Measurements from ENCODE around the gene PANX2. TPM values are rescaled to one million over a fixed set of nuclear protein-coding genes. Genes with fewer than 3 reads are reported as not detected.

The PANX2 gene
- total and polyA plus RNA-seq, 2 of the 13 experiments (the other 11 are each of a cell fraction or from before 2014, with no cell fraction given): 0.15 to 1.1 TPM

DNA sequence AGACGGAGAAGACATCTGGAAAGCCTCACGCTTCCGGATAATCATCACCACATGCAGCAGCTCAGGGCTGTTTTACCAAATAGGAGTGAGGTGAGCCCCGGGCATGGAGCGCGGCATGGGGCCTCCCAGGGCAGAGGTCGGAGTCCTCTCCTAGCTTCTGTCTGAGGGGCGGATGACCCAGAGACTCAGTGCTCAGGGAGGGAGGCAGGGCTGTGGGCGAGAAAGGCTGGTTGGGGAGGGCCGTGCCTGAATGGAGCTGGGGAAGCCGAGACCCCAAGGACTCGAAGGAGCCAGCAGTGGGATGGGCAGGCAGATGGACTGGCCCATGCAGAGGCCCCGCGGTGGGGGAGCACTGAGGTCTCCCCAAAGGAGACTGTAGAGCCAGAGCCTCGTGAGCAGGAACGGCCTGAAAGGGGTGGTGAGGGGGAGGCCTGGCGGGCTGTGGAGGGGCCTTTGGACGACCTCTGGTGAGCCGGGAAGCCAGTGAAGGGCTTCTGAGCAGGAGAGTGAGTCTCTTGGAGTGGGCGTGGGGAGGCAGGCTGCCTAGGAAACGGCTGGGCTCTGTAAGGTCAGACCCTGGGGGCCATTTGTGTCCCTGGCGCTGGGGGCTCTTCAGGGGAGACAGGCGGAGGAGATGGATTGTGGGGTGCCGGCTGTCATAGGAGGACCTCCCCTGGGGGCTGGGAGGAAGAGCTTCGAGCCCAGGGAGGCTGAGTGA is 24.7 kb upstream of the PANX2 start (continued):
- peak; percentile 30 for TF ChIP-seq ZNF781 (CRISPR knock-in tag; IDR thresholded peaks at IDR 0.05; ENCODE audit: borderline replicate concordance, not compliant biosample characterization)
- TF ChIP-seq ZNF292 (CRISPR knock-in tag; IDR thresholded peaks at IDR 0.05; ENCODE audit: borderline replicate concordance, low read depth): peak; percentile 8; the same call in 1 of the 2 replicates
- TF ChIP-seq ZNF343 (CRISPR knock-in tag; IDR thresholded peaks at IDR 0.05): 0 out of 2 replicates have a peak, but pooled peaks have one; percentile 53
- no peak for TF ChIP-seq ZNF839 (CRISPR knock-in tag; IDR thresholded peaks at IDR 0.05; ENCODE audit: borderline replicate concordance)
- no peak for TF ChIP-seq ZNF773 (CRISPR knock-in tag; IDR thresholded peaks at IDR 0.05; ENCODE audit: borderline replicate concordance)
- no peak for TF ChIP-seq ZNF33A (CRISPR knock-in tag; IDR thresholded peaks at IDR 0.05; ENCODE audit: borderline replicate concordance)
- no peak for TF ChIP-seq ZNF496 (CRISPR knock-in tag; IDR thresholded peaks at IDR 0.05; ENCODE audit: insufficient replicate concordance)
- TF ChIP-seq SP140L (CRISPR knock-in tag; IDR thresholded peaks at IDR 0.05; ENCODE audit: borderline replicate concordance): no peak
- TF ChIP-seq, protein P1, sequence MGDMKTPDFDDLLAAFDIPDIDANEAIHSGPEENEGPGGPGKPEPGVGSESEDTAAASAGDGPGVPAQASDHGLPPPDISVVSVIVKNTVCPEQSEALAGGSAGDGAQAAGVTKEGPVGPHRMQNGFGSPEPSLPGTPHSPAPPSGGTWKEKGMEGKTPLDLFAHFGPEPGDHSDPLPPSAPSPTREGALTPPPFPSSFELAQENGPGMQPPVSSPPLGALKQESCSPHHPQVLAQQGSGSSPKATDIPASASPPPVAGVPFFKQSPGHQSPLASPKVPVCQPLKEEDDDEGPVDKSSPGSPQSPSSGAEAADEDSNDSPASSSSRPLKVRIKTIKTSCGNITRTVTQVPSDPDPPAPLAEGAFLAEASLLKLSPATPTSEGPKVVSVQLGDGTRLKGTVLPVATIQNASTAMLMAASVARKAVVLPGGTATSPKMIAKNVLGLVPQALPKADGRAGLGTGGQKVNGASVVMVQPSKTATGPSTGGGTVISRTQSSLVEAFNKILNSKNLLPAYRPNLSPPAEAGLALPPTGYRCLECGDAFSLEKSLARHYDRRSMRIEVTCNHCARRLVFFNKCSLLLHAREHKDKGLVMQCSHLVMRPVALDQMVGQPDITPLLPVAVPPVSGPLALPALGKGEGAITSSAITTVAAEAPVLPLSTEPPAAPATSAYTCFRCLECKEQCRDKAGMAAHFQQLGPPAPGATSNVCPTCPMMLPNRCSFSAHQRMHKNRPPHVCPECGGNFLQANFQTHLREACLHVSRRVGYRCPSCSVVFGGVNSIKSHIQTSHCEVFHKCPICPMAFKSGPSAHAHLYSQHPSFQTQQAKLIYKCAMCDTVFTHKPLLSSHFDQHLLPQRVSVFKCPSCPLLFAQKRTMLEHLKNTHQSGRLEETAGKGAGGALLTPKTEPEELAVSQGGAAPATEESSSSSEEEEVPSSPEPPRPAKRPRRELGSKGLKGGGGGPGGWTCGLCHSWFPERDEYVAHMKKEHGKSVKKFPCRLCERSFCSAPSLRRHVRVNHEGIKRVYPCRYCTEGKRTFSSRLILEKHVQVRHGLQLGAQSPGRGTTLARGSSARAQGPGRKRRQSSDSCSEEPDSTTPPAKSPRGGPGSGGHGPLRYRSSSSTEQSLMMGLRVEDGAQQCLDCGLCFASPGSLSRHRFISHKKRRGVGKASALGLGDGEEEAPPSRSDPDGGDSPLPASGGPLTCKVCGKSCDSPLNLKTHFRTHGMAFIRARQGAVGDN (CRISPR knock-in tag; IDR thresholded peaks at IDR 0.05): peak; percentile 83
- TF ChIP-seq, protein P2, sequence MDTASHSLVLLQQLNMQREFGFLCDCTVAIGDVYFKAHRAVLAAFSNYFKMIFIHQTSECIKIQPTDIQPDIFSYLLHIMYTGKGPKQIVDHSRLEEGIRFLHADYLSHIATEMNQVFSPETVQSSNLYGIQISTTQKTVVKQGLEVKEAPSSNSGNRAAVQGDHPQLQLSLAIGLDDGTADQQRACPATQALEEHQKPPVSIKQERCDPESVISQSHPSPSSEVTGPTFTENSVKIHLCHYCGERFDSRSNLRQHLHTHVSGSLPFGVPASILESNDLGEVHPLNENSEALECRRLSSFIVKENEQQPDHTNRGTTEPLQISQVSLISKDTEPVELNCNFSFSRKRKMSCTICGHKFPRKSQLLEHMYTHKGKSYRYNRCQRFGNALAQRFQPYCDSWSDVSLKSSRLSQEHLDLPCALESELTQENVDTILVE (CRISPR knock-in tag; IDR thresholded peaks at IDR 0.05): 0 out of 2 replicates have a peak, but pooled peaks have one; percentile 41
- no peak for TF ChIP-seq SMC3 (IDR thresholded peaks at IDR 0.05; ENCODE audit: low read length)
- TF ChIP-seq, protein P3, sequence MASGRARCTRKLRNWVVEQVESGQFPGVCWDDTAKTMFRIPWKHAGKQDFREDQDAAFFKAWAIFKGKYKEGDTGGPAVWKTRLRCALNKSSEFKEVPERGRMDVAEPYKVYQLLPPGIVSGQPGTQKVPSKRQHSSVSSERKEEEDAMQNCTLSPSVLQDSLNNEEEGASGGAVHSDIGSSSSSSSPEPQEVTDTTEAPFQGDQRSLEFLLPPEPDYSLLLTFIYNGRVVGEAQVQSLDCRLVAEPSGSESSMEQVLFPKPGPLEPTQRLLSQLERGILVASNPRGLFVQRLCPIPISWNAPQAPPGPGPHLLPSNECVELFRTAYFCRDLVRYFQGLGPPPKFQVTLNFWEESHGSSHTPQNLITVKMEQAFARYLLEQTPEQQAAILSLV (CRISPR knock-in tag; IDR thresholded peaks at IDR 0.05; ENCODE audit: borderline replicate concordance): peak; percentile 54; the same call in 1 of the 2 replicates
- no peak for TF ChIP-seq POLR2AphosphoS2 (IDR thresholded peaks at IDR 0.05; ENCODE audit: low read depth, low read length)
- TF ChIP-seq SIX1 (CRISPR knock-in tag; IDR thresholded peaks at IDR 0.05; ENCODE audit: borderline replicate concordance): no peak
- 0 out of 2 replicates have a peak, but pooled peaks have one; percentile 37 for TF ChIP-seq SIN3A (IDR thresholded peaks at IDR 0.05; ENCODE audit: borderline replicate concordance, low read depth, low read length)
- TF ChIP-seq, protein P4, sequence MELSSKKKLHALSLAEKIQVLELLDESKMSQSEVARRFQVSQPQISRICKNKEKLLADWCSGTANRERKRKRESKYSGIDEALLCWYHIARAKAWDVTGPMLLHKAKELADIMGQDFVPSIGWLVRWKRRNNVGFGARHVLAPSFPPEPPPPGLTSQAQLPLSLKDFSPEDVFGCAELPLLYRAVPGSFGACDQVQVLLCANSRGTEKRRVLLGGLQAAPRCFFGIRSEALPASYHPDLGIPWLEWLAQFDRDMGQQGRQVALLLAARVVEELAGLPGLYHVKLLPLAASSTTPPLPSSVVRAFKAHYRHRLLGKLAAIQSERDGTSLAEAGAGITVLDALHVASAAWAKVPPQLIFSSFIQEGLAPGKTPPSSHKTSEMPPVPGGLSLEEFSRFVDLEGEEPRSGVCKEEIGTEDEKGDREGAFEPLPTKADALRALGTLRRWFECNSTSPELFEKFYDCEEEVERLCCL (CRISPR knock-in tag; IDR thresholded peaks at IDR 0.05; ENCODE audit: borderline replicate concordance): 0 out of 2 replicates have a peak, but pooled peaks have one; percentile 24
- TF ChIP-seq MBNL3 (CRISPR knock-in tag; conservative IDR thresholded peaks at IDR 0.05): no peak
- TF ChIP-seq ASH2L (IDR thresholded peaks at IDR 0.05; ENCODE audit: insufficient read length, low read depth, low read length): no peak
- TF ChIP-seq FOSL1 (CRISPR knock-in tag; IDR thresholded peaks at IDR 0.05; ENCODE audit: borderline replicate concordance): no peak

All from HepG2 (cell line).